GM18505 (cell line): ENCODE results near the gene TSKS.

Source experiments
- ATAC-seq: cut with Tn5 transposase; IDR thresholded peaks from one replicate; pipeline ENCODE4 v1.9.1; 2021; ENCODE audit not compliant: unreplicated experiment
- POLR2A ChIP-seq: IDR thresholded peaks from 4 replicates; pipeline ENCODE4 v1.6.1; 2011; ENCODE audit warnings: borderline replicate concordance; ENCODE audit not compliant: insufficient read depth, insufficient read length; ENCODE audit errors: extremely low read depth

TSKS gene

DNA sequence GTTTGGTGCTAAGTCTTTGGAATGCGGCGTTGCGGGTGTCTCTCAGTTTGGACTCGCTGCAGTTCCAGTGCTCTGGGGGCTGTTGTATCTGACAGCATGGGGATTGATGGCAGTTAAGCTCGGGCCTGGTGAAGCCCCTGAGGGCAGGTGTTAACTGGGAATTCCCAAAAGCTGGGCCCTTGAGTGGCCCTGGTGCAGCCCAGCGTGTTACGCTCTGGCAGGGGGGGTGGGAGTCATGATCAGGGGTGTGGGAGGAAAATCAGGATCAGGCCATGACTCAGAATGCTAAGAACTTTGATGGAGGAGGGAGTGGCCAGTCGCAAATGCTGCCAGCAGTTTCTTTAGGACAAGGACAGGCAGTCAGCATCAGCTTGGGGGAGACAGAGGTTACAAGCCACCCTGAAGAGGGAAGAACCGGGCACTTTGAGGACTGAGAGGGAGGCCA is 23.3 kb upstream of the TSKS start:
- no peak for TF ChIP-seq POLR2A
- ATAC-seq = no peak

- no peak for TF ChIP-seq POLR2A
- no peak for ATAC-seq
Measured at GRCh38 chr19:49782515-49782914, 19.4 kb upstream of the TSKS start.

DNA sequence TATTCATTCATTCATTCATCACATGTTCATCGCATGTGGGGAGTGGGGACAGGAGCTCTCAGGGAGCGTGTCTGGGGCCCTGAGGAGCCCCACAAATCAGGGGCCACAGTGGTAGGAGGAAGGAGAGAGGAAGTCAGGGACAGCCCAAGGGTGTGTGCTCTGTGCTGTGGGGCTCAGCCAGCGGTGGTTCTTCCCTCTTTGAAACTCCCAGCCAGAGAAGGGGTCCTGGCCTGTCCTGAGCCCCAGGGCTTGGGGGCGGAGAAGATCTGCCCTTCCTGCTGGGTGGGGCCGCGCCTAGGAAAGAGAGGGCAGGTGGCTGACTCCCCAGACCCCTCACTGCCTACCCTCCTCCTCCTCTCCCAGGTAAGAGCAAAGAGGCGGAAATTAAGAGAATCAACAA is 18.3 kb upstream of the TSKS start:
- no peak for ATAC-seq
- TF ChIP-seq POLR2A = no peak

DNA sequence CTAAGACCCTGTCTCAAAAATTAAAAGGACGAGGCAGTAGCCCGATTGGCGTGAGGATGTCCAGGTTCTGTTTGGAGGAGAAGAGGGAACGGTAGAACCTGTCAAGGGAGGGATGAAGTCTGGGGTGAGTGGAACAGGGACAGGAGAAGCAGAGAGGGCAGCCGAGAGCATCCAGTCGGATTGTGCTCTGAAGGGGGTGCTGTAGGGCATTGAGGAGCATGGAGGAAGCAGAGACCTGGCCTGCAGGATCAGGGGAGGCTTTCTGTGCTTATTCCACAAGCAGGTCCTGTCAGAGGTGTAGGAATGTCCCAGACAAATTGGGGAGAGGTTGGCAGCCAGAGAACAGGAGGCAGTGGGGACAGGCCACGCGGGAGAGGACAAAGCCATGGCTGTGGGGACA is 17.8 kb upstream of the TSKS start:
- no peak for TF ChIP-seq POLR2A
- ATAC-seq = no peak

DNA sequence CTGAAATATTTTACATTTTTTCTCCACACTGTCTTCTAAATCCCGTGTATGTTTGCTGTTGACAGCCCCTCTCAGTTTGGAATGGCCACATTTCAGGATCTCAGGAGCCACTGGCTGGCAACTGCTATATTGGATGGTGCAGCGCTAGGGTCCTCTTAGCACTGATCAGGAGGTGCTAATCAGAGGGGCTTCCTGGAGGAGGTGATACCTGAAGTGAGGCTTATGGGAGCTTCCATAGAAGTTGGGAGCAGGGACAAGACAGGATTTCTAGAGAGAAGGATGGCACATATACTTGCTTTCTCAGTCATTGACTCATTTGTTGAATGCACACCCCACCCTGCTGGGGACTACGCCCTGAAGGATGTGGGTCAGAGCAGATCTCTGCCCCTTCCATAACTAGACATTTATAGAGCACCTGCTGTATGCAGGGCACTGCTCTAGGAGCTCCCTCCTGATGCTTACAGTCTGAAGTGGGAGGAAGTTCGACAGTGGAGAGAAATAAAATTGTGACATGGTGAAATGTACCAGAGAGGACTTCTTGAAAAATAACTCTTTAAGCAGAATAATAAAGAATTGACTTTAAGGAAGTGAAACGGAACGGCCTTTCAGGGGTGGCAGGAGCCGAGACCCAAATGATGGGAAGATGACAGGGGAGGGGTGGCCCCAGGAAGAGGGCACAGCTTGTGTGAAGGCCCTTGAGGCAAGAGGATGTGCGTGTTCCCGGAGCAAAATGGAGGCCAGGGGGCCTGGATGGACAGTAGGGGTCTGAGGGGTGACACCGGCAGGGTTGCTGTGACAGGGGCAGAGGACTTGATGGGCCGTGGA is 16.8 kb upstream of the TSKS start:
- no peak for TF ChIP-seq POLR2A
- ATAC-seq = no peak

DNA sequence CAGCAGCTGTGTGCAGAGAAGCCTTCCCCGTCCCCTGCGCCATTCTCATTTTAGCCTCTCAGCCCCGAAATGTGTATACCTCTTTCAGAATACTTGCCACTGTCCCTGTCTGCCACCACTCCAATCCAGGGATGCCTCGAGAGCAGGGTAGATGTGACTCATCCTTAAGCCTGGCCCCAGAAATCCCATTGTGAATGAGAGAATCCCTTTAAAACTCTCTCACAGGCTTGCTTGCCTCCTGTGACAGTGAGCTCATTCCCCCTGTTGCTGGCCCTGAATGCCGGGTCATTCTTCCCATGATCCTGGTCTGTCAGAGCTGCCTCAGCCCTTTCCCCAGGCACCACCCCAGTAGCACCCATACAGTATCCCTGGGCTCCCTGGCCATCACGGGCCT is 13.3 kb upstream of the TSKS start:
- ATAC-seq = no peak
- no peak for TF ChIP-seq POLR2A

DNA sequence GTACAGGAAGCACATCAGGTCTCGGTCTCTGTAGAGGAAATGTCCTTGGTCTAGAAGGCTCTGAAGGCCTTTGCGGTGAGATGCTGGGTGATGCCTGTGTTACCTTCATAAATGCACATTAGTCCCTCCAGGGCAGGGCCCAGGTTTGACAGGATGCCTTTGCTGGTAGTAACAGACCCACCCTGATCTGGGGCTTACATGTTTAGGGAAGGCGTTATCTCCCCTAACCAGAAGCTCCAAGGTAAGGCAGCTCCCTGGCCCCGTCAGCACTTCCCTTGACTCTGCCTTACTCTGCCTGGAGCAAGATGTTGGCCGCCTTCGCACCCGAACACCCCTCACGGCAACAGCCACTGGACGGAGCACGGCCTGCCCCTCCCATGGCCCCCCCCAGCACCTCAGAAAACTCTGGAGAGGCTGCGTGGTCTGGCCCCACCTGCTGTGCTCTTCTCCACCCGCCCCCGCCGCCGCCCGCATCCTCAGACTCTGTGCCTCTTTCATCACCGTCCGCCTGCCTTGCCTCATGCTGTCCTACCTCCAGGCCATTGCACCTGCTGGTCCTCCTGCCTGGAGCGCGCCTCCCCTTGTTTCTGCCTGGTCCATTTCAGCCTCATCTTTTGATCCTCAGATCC is 12.8 kb upstream of the TSKS start:
- no peak for ATAC-seq
- no peak for TF ChIP-seq POLR2A

- no peak for TF ChIP-seq POLR2A
Measured at GRCh38 chr19:49774969-49775368, 11.9 kb upstream of the TSKS start.

DNA sequence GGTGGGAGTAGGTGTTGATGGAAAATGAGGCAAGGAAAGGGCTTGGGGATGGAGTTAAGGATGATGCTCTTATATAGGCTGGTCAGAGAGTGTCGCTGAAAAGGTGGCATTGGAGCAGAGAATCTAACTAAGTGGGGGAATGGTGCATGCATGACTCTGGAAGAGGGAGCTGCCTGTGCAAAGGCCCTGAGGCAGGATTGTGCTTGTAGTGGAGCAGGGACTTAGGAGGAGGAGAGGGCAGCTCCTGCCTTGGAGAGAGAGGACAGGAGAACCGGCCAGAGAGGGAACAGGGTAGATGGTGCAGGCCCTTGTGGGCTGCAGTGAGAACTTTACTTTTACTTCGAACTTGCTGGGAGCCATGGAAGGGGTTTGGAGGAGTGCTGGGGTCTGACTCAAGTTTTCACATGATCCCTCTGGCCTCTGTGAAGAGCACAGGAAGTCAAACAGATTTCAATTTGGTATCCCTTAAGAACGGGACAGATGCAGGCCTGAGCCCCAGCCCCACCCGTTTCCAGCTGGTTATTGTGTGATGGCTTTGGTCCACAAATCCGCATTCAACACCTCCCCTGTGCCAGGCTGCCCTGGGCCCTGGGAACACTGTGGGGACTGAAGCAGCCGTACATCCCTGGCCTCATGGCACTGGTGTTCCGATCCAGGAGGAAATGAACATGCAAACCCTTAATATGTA is 10.7 kb upstream of the TSKS start:
- TF ChIP-seq POLR2A = no peak
- no peak for ATAC-seq

More at GRCh38 chr19:49774969-49775368, 11.9 kb upstream of the TSKS start:
- no peak for ATAC-seq

DNA sequence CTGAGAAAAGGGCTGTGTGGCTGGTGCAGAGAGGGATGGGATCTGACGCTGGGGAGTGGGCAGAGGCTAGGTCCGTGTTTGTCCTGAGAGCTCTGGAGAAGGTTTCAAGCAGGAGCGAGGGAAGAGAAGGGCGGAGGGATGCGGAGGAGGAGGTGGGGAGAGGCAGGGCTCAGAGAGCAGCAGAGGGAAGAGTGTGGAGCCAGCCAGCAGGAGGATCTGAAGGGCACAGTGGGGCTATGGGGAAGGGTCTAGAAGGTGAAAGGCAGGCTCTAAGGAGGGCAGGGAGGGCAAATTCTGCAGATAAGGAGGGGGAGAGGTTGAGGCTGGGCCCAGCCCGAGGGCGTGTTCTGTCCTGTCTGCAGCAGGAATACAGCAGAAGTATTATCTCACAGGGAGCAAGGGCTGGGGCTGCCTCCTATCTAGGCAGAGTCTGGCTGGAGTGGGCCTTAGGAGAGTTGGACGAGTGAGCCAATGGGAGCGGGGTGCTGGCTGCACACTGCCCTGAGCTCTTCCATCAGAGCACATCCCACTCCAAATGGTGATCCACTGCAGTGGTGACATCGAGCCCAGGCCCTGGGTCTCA is 9.8 kb upstream of the TSKS start:
- no peak for ATAC-seq

GRCh38 chr19:49771674-49772139 is 8.6 kb upstream of the TSKS start:
- ATAC-seq = no peak
- no peak for TF ChIP-seq POLR2A

More for the DNA sequence above, 9.8 kb upstream of the TSKS start:
- no peak for TF ChIP-seq POLR2A

DNA sequence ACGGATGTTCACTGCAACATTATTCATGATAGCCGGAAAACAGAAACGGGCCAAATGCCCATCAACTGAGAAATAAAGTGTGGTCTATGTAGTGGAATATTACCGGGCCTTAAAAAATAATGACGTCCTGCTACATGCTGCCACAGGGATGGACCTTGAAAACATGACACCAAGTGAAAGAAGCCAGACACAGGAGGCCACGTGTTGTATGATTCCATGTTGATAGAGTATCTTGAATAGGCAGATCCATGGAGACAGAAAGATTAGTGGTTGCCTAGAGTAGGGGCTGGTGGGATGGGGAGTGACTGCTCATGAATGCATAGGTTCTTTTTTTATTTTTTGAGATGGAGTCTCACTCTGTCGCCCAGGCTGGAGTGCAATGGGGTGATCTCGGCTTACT is 7.4 kb upstream of the TSKS start:
- no peak for ATAC-seq
- TF ChIP-seq POLR2A = no peak

GRCh38 chr19:49767967-49768581 is 5.0 kb upstream of the TSKS start:
- no peak for ATAC-seq
- no peak for TF ChIP-seq POLR2A
